Tibial artery (tissue), 4 donors: Measurements from ENCODE around the gene UTRN.

Experiments used
- DNase-seq, 2 donors: peaks; one replicate each; pipeline ENCODE4 v3.0.0-alpha.2; 2019
- H3K27ac ChIP-seq, 2 donors: fragments of 200-600 bp; sonication (generic) in 1 of 2; 1 replicate in 1 of 2; 2 replicates in 1 of 2; pipeline ENCODE4 v1.5.1; 2018 to 2019; ENCODE audit warnings: mild to moderate bottlenecking in 1 of 2
- H3K27me3 ChIP-seq, 2 donors: fragments of 200-600 bp; sonication (generic) in 1 of 2; one replicate each; pipeline versions ENCODE4 v1.5.1 to v1.6.0; 2016 to 2019
- H3K36me3 ChIP-seq, 3 donors: fragments of 200-600 bp; sonication (generic) in 2 of 3; one replicate each; pipeline ENCODE4 v1.5.1; 2016 to 2019; ENCODE audit warnings: mild to moderate bottlenecking in 2 of 3
- H3K4me1 ChIP-seq, 4 donors: fragments of 200-600 bp; sonication (generic) in 2 of 4; 1 replicate in 3 of 4; 2 replicates in 1 of 4; pipeline ENCODE4 v1.5.1; 2016 to 2019
- H3K4me3 ChIP-seq, 2 donors: fragments of 200-600 bp; sonication (generic) in 1 of 2; 1 replicate in 1 of 2; 2 replicates in 1 of 2; pipeline ENCODE4 v1.5.1; 2018 to 2019; ENCODE audit warnings: mild to moderate bottlenecking in 2 of 2
- H3K9me3 ChIP-seq, 3 donors: fragments of 200-600 bp; sonication (generic) in 1 of 3; one replicate each; pipeline ENCODE4 v1.5.1; 2016 to 2019
- intact Hi-C: fragments of 100-400 bp; cut with DNase I; formaldehyde crosslinking; loops from one replicate; pipeline ENCODE4 v1.15.0; 2023; ENCODE audit warnings: low total_unique reads
- TF ChIP-seq, protein P1 (sequence below), 2 experiments: fragments of 200-600 bp in 1 of 2; fragments of 450-650 bp in 1 of 2; IDR thresholded peaks; one replicate each; pipeline ENCODE4 v1.5.1; 2017 to 2019; ENCODE audit warnings: antibody characterized with exemption in 2 of 2, mild to moderate bottlenecking in 1 of 2, moderate library complexity in 1 of 2

UTRN gene

DNA sequence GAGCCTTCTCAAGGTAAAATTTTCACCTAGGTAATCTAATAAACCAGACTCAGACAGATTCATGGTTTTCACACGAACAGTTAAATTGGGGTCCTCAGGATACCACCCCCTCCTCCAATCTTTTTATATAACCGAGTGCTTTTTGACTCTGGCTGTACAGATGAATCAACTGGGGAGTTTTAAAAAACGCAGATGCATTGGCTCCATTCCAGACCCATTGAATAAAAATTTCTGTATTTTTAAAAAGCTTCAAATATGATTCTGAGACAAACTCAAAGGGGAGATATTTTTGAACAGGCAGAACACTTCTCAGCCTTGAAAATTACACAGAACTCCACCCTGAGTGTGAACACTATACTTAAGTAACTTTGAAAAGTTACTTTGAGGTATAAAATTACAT lies 7.2 kb downstream of the UTRN start:
- Histone ChIP-seq H3K4me3 (no peak overlapping the region), H3K9me3 (no peaks in the 10 kb centered on the region), H3K4me1 (peaks cover 0 to 79% (median 25%) of the 10 kb centered on the region in 4 donors), H3K27ac (peak overlapping the region in 1 of 2 donors; percentile 23), H3K27me3 (no peaks in the 10 kb centered on the region), H3K36me3 (peaks cover 0 to 6% (median 0%) of the 10 kb centered on the region in 3 donors)
- intact Hi-C loops, result no loop called here
- TF ChIP-seq, protein P1, sequence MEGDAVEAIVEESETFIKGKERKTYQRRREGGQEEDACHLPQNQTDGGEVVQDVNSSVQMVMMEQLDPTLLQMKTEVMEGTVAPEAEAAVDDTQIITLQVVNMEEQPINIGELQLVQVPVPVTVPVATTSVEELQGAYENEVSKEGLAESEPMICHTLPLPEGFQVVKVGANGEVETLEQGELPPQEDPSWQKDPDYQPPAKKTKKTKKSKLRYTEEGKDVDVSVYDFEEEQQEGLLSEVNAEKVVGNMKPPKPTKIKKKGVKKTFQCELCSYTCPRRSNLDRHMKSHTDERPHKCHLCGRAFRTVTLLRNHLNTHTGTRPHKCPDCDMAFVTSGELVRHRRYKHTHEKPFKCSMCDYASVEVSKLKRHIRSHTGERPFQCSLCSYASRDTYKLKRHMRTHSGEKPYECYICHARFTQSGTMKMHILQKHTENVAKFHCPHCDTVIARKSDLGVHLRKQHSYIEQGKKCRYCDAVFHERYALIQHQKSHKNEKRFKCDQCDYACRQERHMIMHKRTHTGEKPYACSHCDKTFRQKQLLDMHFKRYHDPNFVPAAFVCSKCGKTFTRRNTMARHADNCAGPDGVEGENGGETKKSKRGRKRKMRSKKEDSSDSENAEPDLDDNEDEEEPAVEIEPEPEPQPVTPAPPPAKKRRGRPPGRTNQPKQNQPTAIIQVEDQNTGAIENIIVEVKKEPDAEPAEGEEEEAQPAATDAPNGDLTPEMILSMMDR (IDR thresholded peaks at IDR 0.05), result no peak
- DNase-seq, result no peak

- peak overlapping the region in 1 of 2 donors; percentile 23 for H3K27ac ChIP-seq
- peaks cover 0 to 79% (median 30%) of the 10 kb centered on the region in 4 donors for H3K4me1 ChIP-seq
- no peaks in the 10 kb centered on the region for H3K9me3 ChIP-seq
- peaks cover 0 to 6% (median 0%) of the 10 kb centered on the region in 3 donors for H3K36me3 ChIP-seq
- no peak for DNase-seq
- intact Hi-C loops, result no loop called here
- H3K4me3 ChIP-seq, result no peak overlapping the region
- H3K27me3 ChIP-seq, result no peaks in the 10 kb centered on the region
- TF ChIP-seq, protein P1 (IDR thresholded peaks at IDR 0.05), result no peak
Measured at GRCh38 chr6:144294016-144294415, 8.9 kb downstream of the UTRN start.

- intact Hi-C loops, result no loop called here
- Histone ChIP-seq H3K36me3 (peaks cover 0 to 6% (median 0%) of the 10 kb centered on the region in 3 donors), H3K27ac (peak overlapping the region in 1 of 2 donors; percentile 61), H3K27me3 (no peaks in the 10 kb centered on the region), H3K9me3 (no peaks in the 10 kb centered on the region), H3K4me3 (no peak overlapping the region), H3K4me1 (peaks cover 0 to 89% (median 30%) of the 10 kb centered on the region in 4 donors)
- TF ChIP-seq, protein P1 (IDR thresholded peaks at IDR 0.05), result no peak
- no peak for DNase-seq
Measured at GRCh38 chr6:144295211-144295610, 10.1 kb downstream of the UTRN start.

GRCh38 chr6:144295981-144296767 lies 11.0 kb downstream of the UTRN start:
- intact Hi-C loops, result no loop called here
- TF ChIP-seq, protein P1 (IDR thresholded peaks at IDR 0.05), result no peak
- Histone ChIP-seq H3K4me1 (peaks cover 0 to 88% (median 30%) of the 10 kb centered on the region in 4 donors), H3K36me3 (peaks cover 0 to 6% (median 0%) of the 10 kb centered on the region in 3 donors), H3K9me3 (no peaks in the 10 kb centered on the region), H3K4me3 (no peak overlapping the region), H3K27me3 (no peaks in the 10 kb centered on the region), H3K27ac (peak overlapping the region; percentile 44 to 61)
- no peak for DNase-seq

GRCh38 chr6:144296973-144297372 lies 11.8 kb downstream of the UTRN start:
- no peak for DNase-seq
- Histone ChIP-seq H3K4me3 (no peak overlapping the region), H3K36me3 (peaks cover 0 to 6% (median 3%) of the 10 kb centered on the region in 3 donors), H3K27me3 (no peaks in the 10 kb centered on the region), H3K9me3 (no peaks in the 10 kb centered on the region), H3K27ac (peak overlapping the region; percentile 44 to 61), H3K4me1 (peaks cover 0 to 81% (median 29%) of the 10 kb centered on the region in 4 donors)
- TF ChIP-seq, protein P1 (IDR thresholded peaks at IDR 0.05), result no peak
- intact Hi-C loops, result no loop called here
